Bronchial epithelial cell (primary cell): Measurements from ENCODE around the gene SCAPER. TPM values are rescaled to one million over a fixed set of nuclear protein-coding genes. Genes with fewer than 3 reads are reported as not detected.

ENCODE experiments used
- DNase-seq: peaks from one replicate; pipeline ENCODE4 v3.0.0-alpha.2; 2010; ENCODE audit warnings: low read depth
- FAIRE-seq: peaks from 2 replicates; lab custom pipeline; 2011; peaks lifted over from hg19 to GRCh38; lab: Jason Lieb, UNC
- H3K27me3 ChIP-seq: 2 replicates; pipeline ENCODE4 v1.5.1; 2011; ENCODE audit warnings: low read length; ENCODE audit not compliant: control insufficient read depth, insufficient read depth
- H3K36me3 ChIP-seq: 2 replicates; pipeline ENCODE4 v1.5.1; 2011; ENCODE audit warnings: low read length; ENCODE audit not compliant: control insufficient read depth, insufficient read depth
- H3K4me3 ChIP-seq: 2 replicates; pipeline ENCODE4 v1.5.1; 2011; ENCODE audit warnings: mild to moderate bottlenecking, low read depth, low read length, control low read depth
- CTCF ChIP-seq: IDR thresholded peaks from 2 replicates; pipeline ENCODE4 v1.5.1; 2011; ENCODE audit warnings: mild to moderate bottlenecking, moderate library complexity, low read length, control low read depth, inconsistent platforms; ENCODE audit not compliant: insufficient read depth, severe bottlenecking
- total RNA-seq: library from RNA; depleted of rRNA; stranded (reverse); fragments of >200 nt; gene quantifications from 2 replicates; pipeline ENCODE4 v1.2.1, GENCODE V29; 2014

The SCAPER gene
- total RNA-seq, 1 donor from 2014 or later, result 6.3 TPM

- Histone ChIP-seq H3K27me3 (peaks cover 44% of the 10 kb centered on the region), H3K4me3 (peak overlapping the region; percentile 28), H3K36me3 (no peaks in the 10 kb centered on the region)
- TF ChIP-seq CTCF, result no peak
- no peak for FAIRE-seq
- no peak for DNase-seq
Measured at GRCh38 chr15:76335307-76336253, 569.6 kb downstream of the SCAPER start.

GRCh38 chr15:76334438-76335306, 570.5 kb downstream of the SCAPER start:
- FAIRE-seq (no peak), DNase-seq (no peak)
- Histone ChIP-seq H3K27me3 (peaks cover 35% of the 10 kb centered on the region), H3K36me3 (no peaks in the 10 kb centered on the region), H3K4me3 (no peak overlapping the region)
- TF ChIP-seq CTCF, result no peak

GRCh38 chr15:76333720-76334437, 571.3 kb downstream of the SCAPER start:
- TF ChIP-seq CTCF, result peak; percentile 38
- FAIRE-seq (no peak), DNase-seq (no peak)
- Histone ChIP-seq H3K4me3 (no peak overlapping the region), H3K36me3 (no peaks in the 10 kb centered on the region), H3K27me3 (peaks cover 28% of the 10 kb centered on the region)

GRCh38 chr15:76333309-76333708, 571.8 kb downstream of the SCAPER start:
- Histone ChIP-seq H3K4me3 (no peak overlapping the region), H3K36me3 (no peaks in the 10 kb centered on the region), H3K27me3 (peaks cover 22% of the 10 kb centered on the region)
- FAIRE-seq (no peak), DNase-seq (no peak)
- no peak for TF ChIP-seq CTCF

GRCh38 chr15:76332796-76333195, 572.3 kb downstream of the SCAPER start:
- no peak for TF ChIP-seq CTCF
- H3K36me3 ChIP-seq, result no peaks in the 10 kb centered on the region
- no peak overlapping the region for H3K4me3 ChIP-seq
- FAIRE-seq (no peak), DNase-seq (no peak)
- H3K27me3 ChIP-seq, result peaks cover 20% of the 10 kb centered on the region
